Stimulated activated CD4-positive, alpha-beta T cell treated with anti-CD3 and anti-CD28 coated beads, Interleukin-12 subunit alpha, Interleukin-12 subunit beta, amount 100 ng/mL, for 4 hours (primary cell): ENCODE results near the gene DMC1.
"Not testable (repeated sequence)": the region's sequence is repeated elsewhere in the genome, so short reads cannot be mapped to it uniquely, and the experiment has no call there.

Source experiments
- DNase-seq: peaks from one replicate; pipeline ENCODE4 v3.0.0-alpha.2; 2020

Gene DMC1

GRCh38 chr22:38497869-38498268 lies 72.1 kb downstream of the DMC1 start:
- DNase-seq: no peak

GRCh38 chr22:38494939-38495338 lies 75.0 kb downstream of the DMC1 start:
- no peak for DNase-seq

- no peak for DNase-seq
Measured at GRCh38 chr22:38494498-38494897, 75.5 kb downstream of the DMC1 start.

GRCh38 chr22:38491707-38492348 lies 78.2 kb downstream of the DMC1 start:
- DNase-seq: no peak

GRCh38 chr22:38490915-38491314 lies 79.1 kb downstream of the DMC1 start:
- no peak for DNase-seq

GRCh38 chr22:38490475-38490874 lies 79.5 kb downstream of the DMC1 start:
- DNase-seq: no peak

GRCh38 chr22:38489561-38490145 lies 80.3 kb downstream of the DMC1 start:
- DNase-seq: no peak

GRCh38 chr22:38489142-38489541 lies 80.8 kb downstream of the DMC1 start:
- DNase-seq: no peak

- no peak for DNase-seq
Measured at GRCh38 chr22:38487946-38488345, 82.0 kb downstream of the DMC1 start.

- DNase-seq: no peak
Measured at GRCh38 chr22:38485783-38486182, 84.2 kb downstream of the DMC1 start.

GRCh38 chr22:38484244-38484643 lies 85.7 kb downstream of the DMC1 start:
- no peak for DNase-seq

- DNase-seq: no peak
Measured at GRCh38 chr22:38482662-38483308, 87.2 kb downstream of the DMC1 start.

- DNase-seq: no peak
Measured at GRCh38 chr22:38481871-38482332, 88.1 kb downstream of the DMC1 start.

- no peak for DNase-seq
Measured at GRCh38 chr22:38481162-38481870, 88.7 kb downstream of the DMC1 start.

GRCh38 chr22:38479096-38479837 lies 90.7 kb downstream of the DMC1 start:
- DNase-seq: no peak

- no peak for DNase-seq
Measured at GRCh38 chr22:38477585-38477984, 92.4 kb downstream of the DMC1 start.

GRCh38 chr22:38474003-38474607 lies 95.9 kb downstream of the DMC1 start:
- no peak for DNase-seq

GRCh38 chr22:38471237-38471636 lies 98.7 kb downstream of the DMC1 start:
- DNase-seq: no peak

GRCh38 chr22:38470179-38470578 lies 99.8 kb downstream of the DMC1 start:
- DNase-seq: not testable (repeated sequence)

- no peak for DNase-seq
Measured at GRCh38 chr22:38469306-38469781, 100.6 kb downstream of the DMC1 start.
